Hypothalamus (tissue), 51 donors: ENCODE data around the gene CHRD.
A peak's percentile ranks its signal among the peaks of the same experiment; 100 is the strongest.

ENCODE experiments used
- DNase-seq, 51 donors: peaks; one replicate each; lab custom pipeline; 2025; lab: John Stamatoyannopoulos, UW

The CHRD gene

GRCh38 chr3:184359610-184360009 lies 20.2 kb upstream of the CHRD start:
- DNase-seq, result peak in 44 of 51 donors; percentile 14 to 89 (median 54)

DNA sequence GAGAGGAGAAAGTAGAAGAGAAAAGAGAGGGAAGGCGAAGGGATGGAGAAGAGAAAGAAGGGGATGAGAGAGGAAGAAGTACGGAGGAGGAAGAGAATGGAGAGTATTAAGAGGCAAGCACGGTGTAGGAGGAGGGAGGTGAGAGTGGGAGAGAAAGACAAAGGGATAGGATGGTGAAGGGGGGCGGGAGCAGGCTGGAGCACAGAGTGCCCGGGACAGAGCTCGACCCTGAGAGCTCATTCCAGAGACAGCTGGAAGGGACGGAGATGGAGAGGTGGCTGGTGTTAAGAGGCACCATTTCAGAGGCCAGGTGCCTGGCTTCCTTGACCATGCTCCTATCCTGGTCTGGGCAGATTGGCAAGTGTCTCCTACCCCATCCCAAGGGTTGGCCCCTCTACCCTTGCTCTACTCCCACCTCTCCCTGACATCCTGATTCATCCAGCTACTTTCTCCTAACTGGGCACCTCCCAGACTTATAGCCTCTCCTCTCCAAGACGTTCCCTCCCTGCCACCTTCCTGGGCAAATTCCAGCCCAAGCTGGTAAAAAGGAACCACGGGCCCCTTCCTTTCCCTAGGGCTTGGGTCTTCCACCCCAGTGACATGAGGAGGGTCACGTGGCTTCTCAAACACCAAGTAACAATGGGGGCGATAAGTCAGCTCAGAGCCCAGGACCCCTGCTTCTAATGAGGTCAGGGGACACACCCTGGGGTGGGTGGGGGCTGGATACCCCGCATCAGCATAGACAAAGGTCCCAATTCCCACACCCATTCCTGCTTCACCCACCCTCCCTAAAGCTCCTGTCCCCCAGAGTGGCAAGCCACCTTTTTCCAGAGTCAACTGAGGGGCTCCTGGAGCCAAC lies 19.6 kb upstream of the CHRD start:
- DNase-seq, result peak in 9 of 51 donors; percentile 14 to 60 (median 38)

DNA sequence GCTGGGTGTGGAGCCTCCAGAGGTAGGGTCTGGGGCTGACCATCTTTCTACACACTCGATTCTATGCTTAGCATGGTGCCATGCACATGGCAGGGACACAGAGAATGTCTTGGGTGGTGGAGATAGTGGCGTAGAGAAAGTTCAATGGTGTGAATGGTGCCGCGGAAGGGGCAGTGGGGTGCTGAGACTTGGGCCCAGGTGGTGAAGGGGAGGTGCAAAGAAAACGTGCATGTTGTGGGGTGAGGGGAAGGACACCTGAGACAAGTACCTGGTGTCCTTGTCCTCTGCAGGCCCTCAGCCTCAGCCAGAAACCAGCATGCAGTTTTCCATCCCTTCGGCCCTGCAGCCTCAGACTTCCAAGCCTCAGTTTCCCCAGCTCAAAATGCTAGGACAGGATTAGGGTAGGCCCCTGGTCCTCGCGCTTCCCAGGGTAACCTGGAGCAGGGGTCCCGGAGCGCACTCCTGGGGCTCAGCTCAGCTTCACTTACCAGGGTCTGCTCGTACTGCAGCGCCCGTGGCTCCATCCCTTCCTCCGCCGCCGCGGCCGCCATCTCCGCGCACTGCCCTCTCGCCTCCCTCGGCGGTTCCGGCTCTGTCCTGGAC lies 18.8 kb upstream of the CHRD start:
- DNase-seq, result peak in 2 of 51 donors; percentile 55 to 61

DNA sequence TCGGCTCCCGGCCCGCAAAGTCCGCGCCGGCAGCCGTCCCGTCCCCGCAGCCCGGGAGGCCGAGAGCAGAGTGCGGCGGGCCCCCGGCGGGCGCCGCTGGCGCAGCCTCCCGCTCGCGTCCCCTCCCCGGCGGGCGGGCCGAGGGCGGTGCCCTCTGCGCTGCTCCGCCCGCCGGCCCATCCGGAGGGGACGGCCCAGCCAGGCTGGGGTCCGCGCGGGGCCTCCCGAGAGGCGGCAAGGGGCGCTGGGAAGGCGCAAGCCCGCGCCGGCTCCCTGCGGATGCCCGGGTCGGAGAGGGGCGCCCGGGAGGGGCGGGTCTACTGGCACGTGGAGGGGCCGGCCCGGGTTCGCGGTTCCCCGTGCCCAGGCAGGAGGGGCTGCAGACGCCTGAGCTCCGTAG lies 18.3 kb upstream of the CHRD start, which contains the start of the genes CLCN2 and POLR2H:
Gene CLCN2 (minus strand): TSS at position 74 of the 400 bp plus-strand sequence. CDS start 126 bp downstream, outside the sequence.
Gene POLR2H (plus strand): TSS at position 179 of the 400 bp plus-strand sequence. CDS start 1,783 bp downstream, outside the sequence.
- DNase-seq, result peak in 44 of 51 donors; percentile 34 to 83 (median 67)

GRCh38 chr3:184361932-184362667 lies 17.8 kb upstream of the CHRD start:
- DNase-seq, result peak in 48 of 51 donors; percentile 17 to 93 (median 78)

GRCh38 chr3:184362668-184363546 lies 16.9 kb upstream of the CHRD start:
- DNase-seq, result peak; percentile 66 to 97 (median 89)

GRCh38 chr3:184366619-184367289 lies 13.1 kb upstream of the CHRD start:
- DNase-seq, result no peak

- DNase-seq, result peak in 1 of 51 donors; percentile 32
Measured at GRCh38 chr3:184368116-184368515, 11.7 kb upstream of the CHRD start.

DNA sequence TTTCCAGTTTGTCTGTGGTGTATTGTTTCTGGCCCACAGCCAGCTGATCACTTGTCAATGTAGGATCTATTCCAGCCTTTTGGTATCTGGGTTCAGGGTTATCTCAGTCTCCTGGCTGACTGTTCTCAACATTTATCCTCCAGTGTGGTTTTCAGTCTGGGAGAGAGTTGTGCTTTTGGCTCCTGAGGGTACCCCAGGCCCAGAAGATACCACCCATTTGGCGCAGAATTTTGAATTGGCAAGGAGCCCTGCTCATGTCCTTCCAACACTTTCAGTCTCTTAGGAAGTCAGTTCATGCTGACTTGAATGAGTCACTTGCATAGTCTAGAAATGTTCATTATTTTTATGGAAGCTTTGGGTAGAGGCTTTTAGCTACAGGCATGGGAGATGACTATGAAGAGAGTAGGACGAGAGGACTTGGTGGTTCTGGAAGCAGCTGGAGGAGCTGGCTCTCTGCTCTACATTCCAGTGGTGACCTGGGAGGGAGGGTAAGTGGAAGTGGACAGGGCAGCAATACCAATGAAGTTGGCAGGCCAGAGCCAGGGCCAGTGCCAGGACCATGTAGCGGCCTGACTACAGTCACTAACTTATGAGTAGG lies 11.2 kb upstream of the CHRD start:
- peak in 30 of 51 donors; percentile 10 to 71 (median 46) for DNase-seq

DNA sequence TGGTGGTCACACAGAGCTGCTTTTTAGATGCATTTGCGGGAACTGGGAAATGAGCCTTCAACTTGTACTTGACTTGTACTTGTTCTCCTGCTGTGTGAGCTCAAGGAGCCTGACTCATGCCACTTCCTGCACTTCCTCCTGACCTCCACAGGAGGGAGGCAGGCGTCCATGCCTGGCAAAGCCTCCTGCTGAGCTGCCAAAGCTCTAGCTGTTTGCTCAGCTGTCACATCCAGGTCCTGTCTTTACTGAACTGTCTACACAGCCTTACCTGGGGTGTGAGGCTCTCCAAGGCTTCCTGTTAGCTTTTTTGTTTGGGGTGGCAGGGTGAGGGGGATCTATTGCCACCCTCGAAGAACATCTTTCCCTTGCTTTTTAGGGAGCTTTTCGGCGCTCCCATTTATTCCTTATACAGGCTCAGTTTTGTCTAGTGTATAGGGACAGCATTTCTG lies 8.3 kb upstream of the CHRD start:
- DNase-seq, result peak in 47 of 51 donors; percentile 7 to 83 (median 61)

DNA sequence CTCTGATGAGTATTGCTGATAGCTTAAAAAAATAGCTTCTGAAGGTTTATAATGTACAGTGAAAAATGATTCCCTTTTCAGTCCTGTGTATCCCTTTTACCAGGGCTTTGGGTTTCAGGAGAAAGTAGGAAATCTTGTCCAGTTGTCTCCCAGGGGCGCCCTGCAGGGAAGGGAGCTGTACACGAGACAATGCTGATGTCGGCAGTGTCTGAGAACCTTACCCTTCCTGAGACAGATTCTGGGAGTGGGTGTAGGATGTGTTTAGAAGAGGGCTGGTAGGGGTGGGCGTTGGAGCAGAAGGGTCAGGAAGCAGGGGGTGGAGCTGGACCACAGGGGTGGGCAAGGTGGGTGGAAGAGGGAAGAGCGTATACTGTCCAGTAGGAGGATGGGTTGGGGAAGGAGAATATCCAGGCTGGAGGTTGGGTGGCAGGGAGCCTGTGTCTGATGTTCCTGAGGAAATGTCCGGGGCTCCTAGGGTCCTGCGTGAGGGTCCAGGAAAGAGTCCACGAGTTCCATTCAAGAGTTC lies 7.5 kb upstream of the CHRD start:
- DNase-seq, result no peak

GRCh38 chr3:184372911-184373310 lies 6.9 kb upstream of the CHRD start:
- no peak for DNase-seq

- DNase-seq, result no peak
Measured at GRCh38 chr3:184373422-184373821, 6.4 kb upstream of the CHRD start.

DNA sequence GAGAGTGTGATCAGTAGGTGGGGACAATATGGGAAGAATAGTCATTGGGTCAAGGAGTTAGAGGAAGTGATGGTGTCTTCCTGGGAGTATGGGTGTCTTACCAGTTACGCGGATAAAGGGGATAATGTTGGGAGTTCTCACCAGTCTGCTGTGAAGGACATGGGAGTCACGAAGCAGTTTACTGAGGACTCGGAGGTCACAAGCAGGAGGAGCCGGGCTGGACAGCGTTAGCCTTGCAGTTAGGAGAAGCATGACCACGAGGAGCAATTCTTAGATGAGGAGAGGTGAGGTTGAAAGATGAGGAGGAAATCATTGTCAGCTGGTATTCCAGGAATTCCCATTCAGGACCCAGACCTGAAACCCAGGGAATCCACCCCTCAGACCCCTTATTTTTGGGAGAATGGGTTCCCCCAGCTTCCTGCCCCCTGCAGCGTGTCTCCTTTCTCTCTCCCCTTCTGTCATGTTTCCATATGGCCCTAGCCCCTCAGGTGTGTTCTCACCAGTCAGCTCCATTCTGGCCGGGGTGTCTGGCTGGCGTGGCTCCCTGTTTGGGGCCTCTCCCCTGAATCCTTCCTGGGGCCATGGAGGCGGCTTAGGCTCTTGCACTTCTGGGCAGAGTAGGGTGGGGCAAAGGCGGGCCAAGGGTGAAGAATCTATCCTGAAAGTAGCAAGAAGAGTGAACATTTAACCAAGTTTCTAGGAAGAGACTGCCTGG lies 4.0 kb upstream of the CHRD start:
- DNase-seq, result no peak

- DNase-seq, result no peak
Measured at GRCh38 chr3:184377374-184377773, 2.5 kb upstream of the CHRD start.

GRCh38 chr3:184377882-184378445 lies 1.9 kb upstream of the CHRD start, which contains the start of gene THPO:
Gene THPO (minus strand): TSS chr3:184378207. CDS start chr3:184376259, 1,948 bp downstream.
- peak in 1 of 51 donors; percentile 16 for DNase-seq

DNA sequence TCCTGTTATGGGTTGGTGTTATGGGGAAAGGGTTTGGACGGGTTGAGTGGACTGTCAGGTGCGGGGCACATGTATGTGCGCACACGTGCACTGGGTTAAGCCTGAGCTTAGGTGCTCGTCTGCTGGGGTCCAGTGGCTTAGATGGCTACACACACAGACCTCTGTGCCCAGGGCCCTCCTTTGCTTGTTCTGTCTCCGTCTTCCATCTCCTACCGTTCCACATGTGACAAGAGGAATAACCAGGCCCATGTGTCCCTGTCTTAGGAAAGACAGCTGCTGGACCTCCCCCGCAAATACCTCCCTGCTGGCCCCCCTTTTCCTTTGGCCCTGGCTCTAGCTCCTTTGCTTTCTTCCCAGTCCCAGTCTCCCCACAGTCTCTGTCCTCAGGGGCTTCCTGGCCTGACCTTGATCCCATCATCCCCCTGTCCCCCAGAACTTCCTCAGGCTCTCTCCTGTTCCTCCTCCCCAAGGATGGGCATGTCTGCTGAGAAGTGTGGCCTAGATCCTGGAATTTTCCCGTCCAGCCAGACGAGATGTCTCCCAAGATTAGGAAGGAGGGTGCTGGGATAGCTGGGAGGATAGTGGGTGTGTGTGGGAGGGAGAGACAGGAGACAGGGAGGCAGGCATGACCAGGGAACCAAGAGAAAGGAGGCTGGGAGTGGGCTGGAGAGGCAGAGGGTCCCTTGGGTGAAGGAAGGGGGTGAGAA lies 1.1 kb upstream of the CHRD start:
- DNase-seq, result no peak
